Measurements from ENCODE around the gene PPIP5K1.
"Not testable (repeated sequence)": the region's sequence is repeated elsewhere in the genome, so short reads cannot be mapped to it uniquely, and the experiment has no call there.

PPIP5K1 gene

GRCh38 chr15:43562753-43563152, 27.3 kb downstream of the PPIP5K1 start:
- H3K4me3 ChIP-seq (ENCODE audit: low read depth, low read length); in situ Hi-C loops (cut with HindIII; ENCODE audit: low sequenced_read_pairs); DNase-seq (ENCODE audit: low read depth, low spot score): not testable (repeated sequence)

GRCh38 chr15:43552986-43553385, 37.0 kb downstream of the PPIP5K1 start:
- no peak for TF ChIP-seq CTCF (IDR thresholded peaks at IDR 0.05; ENCODE audit: low read depth, low read length)
- in situ Hi-C loops (cut with HindIII; ENCODE audit: low sequenced_read_pairs) = no loop called here
- DNase-seq (ENCODE audit: low read depth, low spot score) = no peak
- H3K4me3 ChIP-seq (ENCODE audit: low read depth, low read length) = no peak overlapping the region

GRCh38 chr15:43552256-43552655, 37.8 kb downstream of the PPIP5K1 start:
- in situ Hi-C loops (cut with HindIII; ENCODE audit: low sequenced_read_pairs) = no loop called here
- no peak for TF ChIP-seq CTCF (IDR thresholded peaks at IDR 0.05; ENCODE audit: low read depth, low read length)
- no peak for DNase-seq (ENCODE audit: low read depth, low spot score)
- H3K4me3 ChIP-seq (ENCODE audit: low read depth, low read length) = no peak overlapping the region

DNA sequence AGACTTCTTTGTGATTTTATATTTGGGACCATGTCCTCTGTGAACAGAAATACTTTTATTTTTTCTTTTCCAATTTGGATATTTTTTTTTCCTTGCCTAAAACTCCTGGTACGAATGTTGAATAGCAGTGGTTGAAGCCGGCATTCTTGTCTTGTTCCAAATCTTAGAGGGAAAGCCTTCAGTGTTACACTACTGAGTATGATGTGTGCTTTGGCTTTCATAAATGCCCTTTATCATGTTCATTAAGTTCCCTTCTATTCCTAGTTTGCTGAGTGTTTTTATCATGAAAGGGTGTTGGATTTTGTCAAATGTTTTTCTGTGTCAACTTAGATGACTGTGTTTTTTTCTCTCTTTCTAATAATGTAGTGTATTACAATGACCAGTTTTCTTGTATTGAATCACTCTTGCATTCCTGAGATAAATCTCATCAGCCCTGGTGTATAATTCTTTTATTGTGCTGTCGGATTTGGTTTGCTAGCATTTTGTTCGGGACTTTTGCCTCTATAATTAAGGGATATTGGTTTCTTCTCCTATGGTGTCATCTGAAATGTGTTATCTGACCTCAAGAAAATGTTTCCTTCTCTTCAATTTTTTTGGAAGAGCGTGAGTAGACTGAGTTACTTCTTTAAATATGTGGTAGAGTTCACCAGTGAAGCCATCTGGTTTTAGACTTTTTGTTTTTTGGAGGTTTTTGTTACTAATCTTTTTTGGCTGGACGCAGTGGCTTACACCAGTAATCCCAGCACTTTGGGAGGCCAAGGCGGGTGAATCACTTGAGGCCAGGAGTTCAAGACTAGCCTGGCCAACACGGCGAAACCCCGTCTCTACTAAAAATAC, 39.3 kb downstream of the PPIP5K1 start:
- H3K4me3 ChIP-seq (ENCODE audit: low read depth, low read length) = no peak overlapping the region
- in situ Hi-C loops (cut with HindIII; ENCODE audit: low sequenced_read_pairs) = no loop called here
- DNase-seq (ENCODE audit: low read depth, low spot score) = peak; percentile 31
- TF ChIP-seq CTCF (IDR thresholded peaks at IDR 0.05; ENCODE audit: low read depth, low read length) = no peak

DNA sequence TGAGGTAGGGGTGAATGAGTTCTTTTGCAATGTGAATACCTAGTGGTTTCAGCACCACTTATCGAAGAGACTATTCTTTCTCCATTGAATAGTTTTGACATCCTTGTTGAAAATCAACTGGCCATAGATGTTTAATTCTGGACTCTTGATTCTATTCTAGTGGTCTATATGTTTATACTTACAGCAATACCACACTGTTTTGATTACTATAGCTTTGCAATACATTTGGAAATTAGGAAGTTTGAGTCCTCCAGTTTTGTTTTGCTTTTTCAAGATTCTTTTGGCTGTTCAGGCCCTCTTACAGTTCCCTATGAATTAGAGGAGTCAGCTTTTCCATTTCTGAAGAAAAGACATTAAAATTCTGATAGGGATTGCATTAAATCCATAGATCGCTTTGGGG, 42.5 kb downstream of the PPIP5K1 start:
- H3K4me3 ChIP-seq (ENCODE audit: low read depth, low read length) = no peak overlapping the region
- TF ChIP-seq CTCF (IDR thresholded peaks at IDR 0.05; ENCODE audit: low read depth, low read length) = no peak
- in situ Hi-C loops (cut with HindIII; ENCODE audit: low sequenced_read_pairs) = no loop called here
- no peak for DNase-seq (ENCODE audit: low read depth, low spot score)

DNA sequence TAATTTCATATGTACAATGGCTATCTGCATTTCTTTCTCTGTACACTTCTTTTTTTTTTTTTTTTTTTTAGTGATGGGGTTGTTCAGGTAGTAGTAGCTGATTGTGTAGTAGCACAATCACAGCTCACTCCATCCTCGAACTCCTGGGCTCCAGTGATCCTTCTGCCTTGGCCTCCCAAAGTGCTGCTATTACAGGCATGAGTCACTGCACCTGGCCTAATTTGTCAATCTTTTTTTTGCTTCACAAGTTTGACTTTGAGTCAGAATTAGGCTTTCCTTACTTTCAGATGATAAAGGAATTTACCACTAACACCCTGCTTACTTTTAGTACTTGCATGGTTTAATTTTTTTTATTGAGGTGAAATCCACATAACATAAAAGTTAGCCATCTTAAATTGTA, 44.6 kb downstream of the PPIP5K1 start:
- in situ Hi-C loops (cut with HindIII; ENCODE audit: low sequenced_read_pairs) = no loop called here
- no peak for DNase-seq (ENCODE audit: low read depth, low spot score)
- TF ChIP-seq CTCF (IDR thresholded peaks at IDR 0.05; ENCODE audit: low read depth, low read length) = no peak
- H3K4me3 ChIP-seq (ENCODE audit: low read depth, low read length) = no peak overlapping the region

GRCh38 chr15:43544266-43544665, 45.7 kb downstream of the PPIP5K1 start:
- no peak for DNase-seq (ENCODE audit: low read depth, low spot score)
- in situ Hi-C loops (cut with HindIII; ENCODE audit: low sequenced_read_pairs) = no loop called here
- no peak overlapping the region for H3K4me3 ChIP-seq (ENCODE audit: low read depth, low read length)
- TF ChIP-seq CTCF (IDR thresholded peaks at IDR 0.05; ENCODE audit: low read depth, low read length) = no peak
